ENCODE measurements around the gene BMP2K. TPM values are rescaled to one million over a fixed set of nuclear protein-coding genes. Genes with fewer than 3 reads are reported as not detected.
"Not testable (repeated sequence)": the region's sequence is repeated elsewhere in the genome, so short reads cannot be mapped to it uniquely, and the experiment has no call there.

The BMP2K gene
- total RNA-seq, 1 experiment from 2014 or later: 25.1 TPM

- no peak for DNase-seq
- H3K36me3 ChIP-seq (replicated peaks; ENCODE audit: control insufficient read depth, insufficient read depth, low read length): no peaks in the 10 kb centered on the region
- no peak overlapping the region for H3K4me3 ChIP-seq (ENCODE audit: insufficient read depth, low read depth, low read length)
- H3K27me3 ChIP-seq (ENCODE audit: control insufficient read depth, insufficient read depth, low read length): no peaks in the 10 kb centered on the region
Observed at GRCh38 chr4:78774417-78774816, 1.7 kb upstream of the BMP2K start.

GRCh38 chr4:78775303-78776078, 659 bp upstream of the BMP2K start:
- no peaks in the 10 kb centered on the region for H3K27me3 ChIP-seq (ENCODE audit: control insufficient read depth, insufficient read depth, low read length)
- no peaks in the 10 kb centered on the region for H3K36me3 ChIP-seq (replicated peaks; ENCODE audit: control insufficient read depth, insufficient read depth, low read length)
- peak; percentile 90 for DNase-seq
- H3K4me3 ChIP-seq (ENCODE audit: insufficient read depth, low read depth, low read length): peak overlapping the region; percentile 89

- no peaks in the 10 kb centered on the region for H3K27me3 ChIP-seq (ENCODE audit: control insufficient read depth, insufficient read depth, low read length)
- DNase-seq: peak; percentile 55
- no peaks in the 10 kb centered on the region for H3K36me3 ChIP-seq (replicated peaks; ENCODE audit: control insufficient read depth, insufficient read depth, low read length)
- H3K4me3 ChIP-seq (ENCODE audit: insufficient read depth, low read depth, low read length): peak overlapping the region; percentile 89
Observed at GRCh38 chr4:78776729-78777575, 802 bp downstream of the BMP2K start.

GRCh38 chr4:78777576-78777940, 1.4 kb downstream of the BMP2K start:
- DNase-seq: no peak
- H3K27me3 ChIP-seq (ENCODE audit: control insufficient read depth, insufficient read depth, low read length): no peaks in the 10 kb centered on the region

GRCh38 chr4:78778530-78778929, 2.4 kb downstream of the BMP2K start:
- no peak for DNase-seq
- no peaks in the 10 kb centered on the region for H3K27me3 ChIP-seq (ENCODE audit: control insufficient read depth, insufficient read depth, low read length)
- H3K36me3 ChIP-seq (replicated peaks; ENCODE audit: control insufficient read depth, insufficient read depth, low read length): no peaks in the 10 kb centered on the region
- H3K4me3 ChIP-seq (ENCODE audit: insufficient read depth, low read depth, low read length): no peak overlapping the region

More at GRCh38 chr4:78777576-78777940, 1.4 kb downstream of the BMP2K start:
- Histone ChIP-seq H3K36me3 (replicated peaks; ENCODE audit: control insufficient read depth, insufficient read depth, low read length) (no peaks in the 10 kb centered on the region), H3K4me3 (ENCODE audit: insufficient read depth, low read depth, low read length) (peak overlapping the region; percentile 89)

- DNase-seq: no peak
- Histone ChIP-seq H3K27me3 (ENCODE audit: control insufficient read depth, insufficient read depth, low read length) (no peaks in the 10 kb centered on the region), H3K36me3 (replicated peaks; ENCODE audit: control insufficient read depth, insufficient read depth, low read length) (no peaks in the 10 kb centered on the region), H3K4me3 (ENCODE audit: insufficient read depth, low read depth, low read length) (no peak overlapping the region)
Observed at GRCh38 chr4:78779280-78779679, 3.1 kb downstream of the BMP2K start.

GRCh38 chr4:78780093-78780492, 3.9 kb downstream of the BMP2K start:
- H3K36me3 ChIP-seq (replicated peaks; ENCODE audit: control insufficient read depth, insufficient read depth, low read length): no peaks in the 10 kb centered on the region
- DNase-seq: no peak
- no peak overlapping the region for H3K4me3 ChIP-seq (ENCODE audit: insufficient read depth, low read depth, low read length)
- H3K27me3 ChIP-seq (ENCODE audit: control insufficient read depth, insufficient read depth, low read length): no peaks in the 10 kb centered on the region

GRCh38 chr4:78781139-78781538, 5.0 kb downstream of the BMP2K start:
- Histone ChIP-seq H3K27me3 (ENCODE audit: control insufficient read depth, insufficient read depth, low read length) (no peaks in the 10 kb centered on the region), H3K36me3 (replicated peaks; ENCODE audit: control insufficient read depth, insufficient read depth, low read length) (no peaks in the 10 kb centered on the region), H3K4me3 (ENCODE audit: insufficient read depth, low read depth, low read length) (no peak overlapping the region)
- no peak for DNase-seq

- Histone ChIP-seq H3K36me3 (replicated peaks; ENCODE audit: control insufficient read depth, insufficient read depth, low read length) (no peaks in the 10 kb centered on the region), H3K27me3 (ENCODE audit: control insufficient read depth, insufficient read depth, low read length) (no peaks in the 10 kb centered on the region), H3K4me3 (ENCODE audit: insufficient read depth, low read depth, low read length) (no peak overlapping the region)
- DNase-seq: no peak
Observed at GRCh38 chr4:78781924-78782323, 5.8 kb downstream of the BMP2K start.

GRCh38 chr4:78784236-78784865, 8.2 kb downstream of the BMP2K start:
- DNase-seq: no peak
- H3K27me3 ChIP-seq (ENCODE audit: control insufficient read depth, insufficient read depth, low read length): no peaks in the 10 kb centered on the region
- no peak overlapping the region for H3K4me3 ChIP-seq (ENCODE audit: insufficient read depth, low read depth, low read length)
- H3K36me3 ChIP-seq (replicated peaks; ENCODE audit: control insufficient read depth, insufficient read depth, low read length): no peaks in the 10 kb centered on the region

GRCh38 chr4:78787392-78788006, 11.3 kb downstream of the BMP2K start:
- Histone ChIP-seq H3K27me3 (ENCODE audit: control insufficient read depth, insufficient read depth, low read length) (no peaks in the 10 kb centered on the region), H3K4me3 (ENCODE audit: insufficient read depth, low read depth, low read length) (no peak overlapping the region), H3K36me3 (replicated peaks; ENCODE audit: control insufficient read depth, insufficient read depth, low read length) (no peaks in the 10 kb centered on the region)
- no peak for DNase-seq

- no peak overlapping the region for H3K4me3 ChIP-seq (ENCODE audit: insufficient read depth, low read depth, low read length)
- DNase-seq: no peak
- no peaks in the 10 kb centered on the region for H3K27me3 ChIP-seq (ENCODE audit: control insufficient read depth, insufficient read depth, low read length)
- no peaks in the 10 kb centered on the region for H3K36me3 ChIP-seq (replicated peaks; ENCODE audit: control insufficient read depth, insufficient read depth, low read length)
Observed at GRCh38 chr4:78788007-78788889, 12.1 kb downstream of the BMP2K start.

- not testable (repeated sequence) for DNase-seq; H3K36me3 ChIP-seq (replicated peaks; ENCODE audit: control insufficient read depth, insufficient read depth, low read length)
Observed at GRCh38 chr4:78795594-78796416, 19.7 kb downstream of the BMP2K start.

More at GRCh38 chr4:78795594-78796416, 19.7 kb downstream of the BMP2K start:
- H3K4me3 ChIP-seq (ENCODE audit: insufficient read depth, low read depth, low read length); H3K27me3 ChIP-seq (ENCODE audit: control insufficient read depth, insufficient read depth, low read length): not testable (repeated sequence)

Measured in H7 (cell line).